GM21381 (cell line): ENCODE measurements around the gene ALOX12.
"Not testable (repeated sequence)": the region's sequence is repeated elsewhere in the genome, so short reads cannot be mapped to it uniquely, and the experiment has no call there.

Source experiments
- ATAC-seq: cut with Tn5 transposase; IDR thresholded peaks from one replicate; pipeline ENCODE4 v1.9.1; 2021; ENCODE audit warnings: mild to moderate bottlenecking, moderate library complexity; ENCODE audit not compliant: unreplicated experiment

The ALOX12 gene

GRCh38 chr17:6995500-6996255 lies at the start of gene ALOX12:
Gene ALOX12 (plus strand): TSS chr17:6996049. CDS start chr17:6996118, 69 bp downstream.
- no peak for ATAC-seq

GRCh38 chr17:6947745-6948144 lies 48.1 kb upstream of the ALOX12 start:
- ATAC-seq: no peak

GRCh38 chr17:6948562-6948961 lies 47.3 kb upstream of the ALOX12 start:
- ATAC-seq: no peak

- no peak for ATAC-seq
These were observed 46.9 kb upstream of the ALOX12 start for GRCh38 chr17:6948976-6949375.

- not testable (repeated sequence) for ATAC-seq
These were observed 44.9 kb upstream of the ALOX12 start for GRCh38 chr17:6950938-6951337.

- no peak for ATAC-seq
These were observed 42.2 kb upstream of the ALOX12 start for GRCh38 chr17:6953689-6954088.

GRCh38 chr17:6959700-6960099 lies 36.1 kb upstream of the ALOX12 start:
- ATAC-seq: no peak

- ATAC-seq: no peak
These were observed 26.5 kb upstream of the ALOX12 start for GRCh38 chr17:6969323-6969726.

- no peak for ATAC-seq
These were observed 24.9 kb upstream of the ALOX12 start for GRCh38 chr17:6970992-6971391.

- not testable (repeated sequence) for ATAC-seq
These were observed 16.4 kb upstream of the ALOX12 start for GRCh38 chr17:6979440-6979839.

GRCh38 chr17:6981426-6981825 lies 14.4 kb upstream of the ALOX12 start:
- no peak for ATAC-seq

GRCh38 chr17:6985266-6985665 lies 10.6 kb upstream of the ALOX12 start:
- no peak for ATAC-seq

GRCh38 chr17:6986676-6987075 lies 9.2 kb upstream of the ALOX12 start:
- ATAC-seq: no peak

GRCh38 chr17:6989779-6990178 lies 6.1 kb upstream of the ALOX12 start:
- ATAC-seq: no peak

GRCh38 chr17:6993613-6994056 lies 2.2 kb upstream of the ALOX12 start:
- not testable (repeated sequence) for ATAC-seq

GRCh38 chr17:6994118-6994598 lies 1.7 kb upstream of the ALOX12 start:
- no peak for ATAC-seq

GRCh38 chr17:6994666-6995256 lies 1.1 kb upstream of the ALOX12 start:
- ATAC-seq: no peak

GRCh38 chr17:6996256-6997011 lies 585 bp downstream of the ALOX12 start:
- ATAC-seq: no peak

- ATAC-seq: no peak
These were observed 1.3 kb downstream of the ALOX12 start for GRCh38 chr17:6997171-6997570.

- no peak for ATAC-seq
These were observed 3.1 kb downstream of the ALOX12 start for GRCh38 chr17:6998855-6999508.

- ATAC-seq: no peak
These were observed 5.6 kb downstream of the ALOX12 start for GRCh38 chr17:7001318-7001961.
